HG03558 (cell line): ENCODE measurements around the gene TCTN1.

ENCODE experiments used
- ATAC-seq: cut with Tn5 transposase; IDR thresholded peaks from one replicate; pipeline ENCODE4 v1.9.1; 2021; ENCODE audit warnings: moderate number of reproducible peaks; ENCODE audit not compliant: unreplicated experiment; ENCODE audit errors: extremely low read depth

Gene TCTN1

DNA sequence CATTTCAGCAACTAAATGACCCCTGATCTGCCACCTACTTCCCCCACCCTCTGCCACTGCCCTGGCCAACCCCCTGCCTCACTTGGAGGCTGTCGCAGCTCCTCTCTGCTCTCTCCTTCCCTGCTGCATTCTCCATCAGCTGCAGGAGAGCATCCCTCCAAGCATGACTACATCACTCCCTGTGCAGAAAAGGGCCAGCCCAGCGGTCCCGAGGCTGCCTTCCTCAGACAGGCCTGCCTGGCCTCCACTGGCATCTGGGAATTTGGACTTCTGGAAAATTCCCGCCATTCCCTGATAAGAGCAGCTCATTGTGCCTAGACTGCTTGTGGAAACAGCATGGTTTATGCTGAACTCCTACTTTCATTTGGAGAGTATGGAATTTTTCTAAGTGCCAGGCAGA, 62.2 kb downstream of the TCTN1 start:
- ATAC-seq = no peak

GRCh38 chr12:110677206-110677911, 63.4 kb downstream of the TCTN1 start:
- ATAC-seq = peak; percentile 71

DNA sequence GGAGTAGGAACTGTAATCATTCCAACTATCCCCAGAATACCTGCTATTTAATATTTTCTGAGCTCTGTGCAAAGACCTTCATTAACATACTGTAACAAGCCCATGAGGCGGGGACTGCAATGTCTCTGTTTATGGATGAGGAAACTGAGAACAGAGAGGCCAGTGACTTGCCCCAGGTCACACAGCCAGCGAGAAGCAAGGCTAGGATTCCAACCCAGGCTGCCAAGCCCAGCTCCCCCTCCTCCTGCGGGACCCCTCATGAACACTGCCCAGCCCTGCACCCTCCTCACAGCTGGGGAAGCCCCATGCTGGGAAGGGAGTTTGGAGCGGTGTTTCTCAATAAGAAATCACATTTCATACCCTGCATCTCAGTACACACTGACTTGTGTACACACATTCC, 64.1 kb downstream of the TCTN1 start:
- ATAC-seq = no peak

- ATAC-seq = no peak
Observed at GRCh38 chr12:110679201-110679600, 65.3 kb downstream of the TCTN1 start.

GRCh38 chr12:110680032-110680431, 66.1 kb downstream of the TCTN1 start:
- no peak for ATAC-seq

GRCh38 chr12:110683888-110684287, 70.0 kb downstream of the TCTN1 start:
- no peak for ATAC-seq

DNA sequence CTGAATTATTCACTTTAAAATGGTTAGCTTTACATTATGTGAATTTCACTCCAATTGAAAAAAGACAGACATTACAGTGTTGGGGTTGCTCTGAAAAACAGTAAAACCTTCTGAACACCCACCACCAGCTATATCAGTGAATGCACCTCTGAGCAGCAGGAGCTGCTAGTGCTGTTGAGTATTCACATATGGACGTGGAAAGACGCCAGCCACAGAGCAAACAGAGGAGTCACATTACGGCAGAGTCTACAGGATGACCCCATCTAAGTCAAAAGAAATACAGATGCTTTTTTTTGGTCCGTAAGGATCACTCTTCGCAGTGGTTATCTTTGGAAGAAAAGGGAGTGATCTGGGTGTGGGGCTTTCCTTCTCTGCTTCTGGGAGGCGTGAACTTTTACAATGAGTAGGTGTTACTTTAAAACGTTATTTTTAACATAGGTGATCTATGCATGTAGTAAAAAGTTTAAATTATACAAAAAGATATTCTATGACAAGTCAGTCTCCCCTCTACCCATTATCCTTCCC, 70.4 kb downstream of the TCTN1 start:
- no peak for ATAC-seq

- no peak for ATAC-seq
Observed at GRCh38 chr12:110686294-110686903, 72.5 kb downstream of the TCTN1 start.

DNA sequence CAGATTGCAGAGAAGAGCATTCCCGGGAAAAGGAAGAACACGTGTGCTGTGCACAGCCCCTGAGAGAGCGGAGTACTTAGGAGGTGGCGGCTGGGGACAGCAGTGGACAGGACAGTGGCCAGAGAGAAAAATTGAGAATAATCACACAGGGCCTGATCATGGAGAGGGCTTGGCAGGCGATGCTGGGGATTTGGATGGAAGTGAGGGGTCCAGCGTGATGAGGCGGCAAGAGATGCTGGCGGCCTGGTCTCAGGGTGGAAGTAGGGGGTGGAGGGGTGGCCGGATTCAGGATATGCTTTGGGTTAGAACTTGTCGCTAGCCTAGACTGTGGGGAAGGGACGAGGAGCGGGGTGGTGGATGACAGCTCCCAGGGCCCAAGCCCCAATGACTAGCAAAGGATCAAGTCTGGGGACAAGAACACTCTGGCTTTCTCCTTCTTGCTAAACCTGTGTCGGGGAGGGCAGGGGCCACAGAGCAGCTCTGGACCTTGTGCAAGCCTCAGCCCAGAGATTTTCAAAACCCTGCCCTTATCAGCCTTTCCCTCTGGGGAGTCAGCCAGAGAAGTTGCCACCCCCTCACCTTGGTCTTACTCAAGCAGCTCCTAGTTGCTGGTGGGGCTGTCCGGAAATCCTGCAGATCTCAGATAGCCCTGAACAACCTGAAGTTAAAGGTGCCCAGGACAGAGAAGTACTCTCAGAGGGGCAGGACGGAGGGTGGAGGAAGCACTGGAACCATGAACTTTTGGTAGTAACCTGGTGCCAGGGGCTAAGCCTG, 73.7 kb downstream of the TCTN1 start:
- no peak for ATAC-seq

DNA sequence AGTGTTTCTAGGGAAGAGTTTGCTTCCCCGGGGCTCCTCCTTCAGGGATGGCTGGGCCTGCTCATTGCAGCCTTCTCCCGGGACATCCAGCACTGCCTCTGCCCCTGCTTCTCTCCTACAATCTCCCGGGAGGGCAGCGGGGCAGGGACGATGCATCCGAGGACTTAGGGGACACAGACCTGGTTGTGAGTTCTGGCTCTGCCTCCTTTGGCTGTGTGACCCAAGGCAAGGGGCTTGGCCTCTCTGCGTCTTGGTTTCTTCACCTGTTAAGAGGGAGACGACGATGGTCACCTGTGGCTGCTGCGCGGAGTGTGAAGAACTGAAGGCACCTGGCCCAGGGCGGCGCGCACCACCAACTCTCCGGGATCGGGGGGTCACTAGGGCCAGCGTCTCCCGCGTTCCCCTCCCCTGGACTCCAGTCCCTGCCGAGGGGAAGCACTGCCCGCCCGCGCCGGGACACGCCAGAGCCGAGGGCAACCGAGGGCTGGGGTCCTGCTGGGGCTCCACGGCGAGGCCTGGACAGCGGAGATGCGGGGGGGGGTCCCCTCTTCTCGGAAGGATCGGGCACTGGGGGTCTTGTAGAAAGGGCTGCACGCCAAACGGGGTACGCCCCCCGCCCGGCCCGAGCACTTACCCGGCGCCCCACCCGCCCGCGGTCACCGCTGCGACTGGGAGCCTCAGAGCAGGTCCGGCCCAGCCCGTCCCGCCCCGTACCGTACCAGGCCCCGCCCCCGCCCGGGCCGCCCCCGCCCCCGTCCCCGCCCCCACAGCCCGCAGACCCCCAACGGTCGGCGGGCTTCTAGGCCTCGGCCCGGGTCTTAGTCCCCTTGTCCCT, 74.7 kb downstream of the TCTN1 start, which contains the start of gene HVCN1:
Gene HVCN1, minus strand, starts transcription at position 670 of the 835 bp plus-strand sequence. CDS start 5,870 bp downstream, outside the sequence.
- ATAC-seq = no peak

- ATAC-seq = no peak
Observed at GRCh38 chr12:110689281-110690126, 75.6 kb downstream of the TCTN1 start.

DNA sequence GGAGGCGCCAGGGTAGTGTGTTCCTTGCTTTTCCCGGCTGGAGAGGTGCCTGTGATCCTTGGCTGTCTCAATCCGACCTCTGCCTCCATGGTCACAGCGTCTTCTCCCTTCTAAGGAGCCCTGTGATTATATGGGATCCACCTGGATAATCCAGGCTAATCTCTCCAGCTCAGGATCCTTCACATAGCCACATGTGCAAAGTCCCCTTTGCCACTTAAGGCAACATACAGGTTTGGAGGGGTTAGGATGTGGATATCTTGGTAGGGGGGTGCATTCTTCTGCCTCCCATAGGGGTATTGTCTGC, 76.2 kb downstream of the TCTN1 start:
- ATAC-seq = no peak

DNA sequence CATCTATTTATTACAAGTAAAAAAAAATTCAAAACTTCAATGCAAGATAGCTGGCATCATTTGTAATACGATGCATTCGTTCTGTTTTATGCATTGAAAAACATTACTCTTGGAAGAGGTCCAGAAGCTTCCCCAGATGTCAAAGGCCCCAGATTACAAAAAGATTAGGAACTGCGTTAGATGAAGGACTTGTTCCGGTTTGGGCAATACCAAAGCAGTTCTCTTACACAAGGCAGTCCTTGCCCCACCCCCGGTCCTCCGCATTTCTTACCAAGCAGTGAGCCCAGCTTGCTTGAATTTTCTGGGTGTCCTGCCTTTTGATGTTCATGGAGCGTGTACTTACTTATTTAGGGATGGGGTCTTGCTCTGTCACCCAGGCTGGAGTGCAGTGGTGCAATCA, 79.8 kb downstream of the TCTN1 start:
- no peak for ATAC-seq

DNA sequence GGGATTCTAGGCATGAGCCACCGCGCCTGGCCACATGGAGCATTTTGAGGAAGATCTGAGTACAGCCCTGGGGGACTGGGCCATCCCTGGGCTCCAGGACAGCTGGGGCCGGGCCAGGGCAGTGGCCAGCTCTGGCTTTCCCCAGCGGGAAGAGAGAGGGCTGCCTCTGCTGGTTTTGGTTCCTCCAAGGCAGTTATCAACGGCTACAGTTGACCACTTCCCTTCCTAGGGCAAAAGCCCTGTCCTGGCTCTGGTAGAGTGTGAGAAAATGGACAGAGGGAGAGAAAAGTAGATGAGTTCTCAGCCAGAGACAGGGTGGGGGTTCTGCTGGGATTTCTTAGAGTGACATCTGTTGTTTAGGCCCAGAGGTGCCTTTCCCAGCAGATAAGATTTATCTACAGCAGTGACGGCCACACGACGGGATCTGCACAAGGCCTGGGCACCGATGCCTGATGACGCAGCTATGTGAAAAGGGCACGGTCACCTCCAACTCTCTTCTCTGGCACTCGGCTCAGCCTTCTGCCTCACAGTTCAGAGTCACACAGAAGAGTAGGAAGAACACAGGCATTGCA, 80.5 kb downstream of the TCTN1 start:
- no peak for ATAC-seq

DNA sequence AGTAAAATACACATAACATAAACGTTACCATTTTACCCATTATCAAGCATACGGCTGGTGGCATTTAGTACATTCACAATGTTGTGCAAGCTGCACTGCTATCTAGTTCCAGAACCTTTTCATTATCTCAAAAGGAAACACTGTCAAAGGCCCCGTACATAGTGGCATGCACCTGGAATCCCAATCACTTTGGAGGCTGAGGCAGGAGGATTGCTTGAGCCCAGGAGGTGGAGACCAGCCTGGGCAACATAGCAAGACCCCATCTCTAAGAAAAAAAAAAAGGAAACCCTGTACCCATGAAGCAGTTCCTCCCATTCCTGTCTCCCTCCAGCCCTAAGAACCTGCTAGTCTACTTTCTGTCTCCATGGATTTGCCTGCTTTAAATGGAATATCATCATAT, 82.4 kb downstream of the TCTN1 start:
- no peak for ATAC-seq

- ATAC-seq = no peak
Observed at GRCh38 chr12:110697236-110697635, 83.3 kb downstream of the TCTN1 start.

DNA sequence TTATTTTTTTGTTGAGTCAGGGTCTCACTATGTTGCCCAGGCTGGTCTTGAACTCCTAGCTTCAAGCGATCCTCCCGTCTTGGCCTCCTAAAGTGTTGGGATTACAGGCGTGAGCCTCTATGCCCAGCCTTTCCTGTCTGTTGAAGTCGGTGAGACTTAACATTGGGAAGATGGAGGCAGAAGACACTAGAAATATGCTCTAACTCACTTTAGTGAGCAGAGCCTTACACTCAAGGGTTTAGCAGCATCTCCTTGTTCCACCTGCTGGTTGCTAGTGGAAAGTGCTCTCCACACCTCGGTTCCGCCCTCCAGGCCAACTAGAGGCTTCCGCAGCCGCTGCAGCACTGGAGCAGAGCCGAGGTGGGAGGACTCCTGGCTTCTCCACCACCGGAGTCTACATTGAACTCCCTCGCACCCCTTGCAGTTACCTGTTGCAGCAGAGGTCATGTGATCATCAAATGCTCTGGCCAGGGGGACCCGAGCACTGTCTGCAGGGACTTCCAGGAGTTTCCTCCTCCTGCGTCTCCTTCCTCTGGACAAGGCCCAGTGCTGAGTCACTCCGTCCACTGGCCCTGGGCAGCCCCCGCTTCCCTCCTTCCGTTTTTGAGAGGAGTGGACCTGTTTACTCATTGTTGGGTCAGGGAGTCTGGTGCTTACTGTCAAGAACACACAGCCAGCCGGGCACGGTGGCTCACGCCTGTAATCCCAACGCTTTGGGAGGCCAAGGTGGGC, 84.4 kb downstream of the TCTN1 start:
- no peak for ATAC-seq
